HG03103 (cell line): ENCODE results near the gene SLC25A19.

Experiments used
- ATAC-seq: cut with Tn5 transposase; IDR thresholded peaks from one replicate; pipeline ENCODE4 v1.9.1; 2021; ENCODE audit warnings: low read depth; ENCODE audit not compliant: unreplicated experiment

Gene SLC25A19

DNA sequence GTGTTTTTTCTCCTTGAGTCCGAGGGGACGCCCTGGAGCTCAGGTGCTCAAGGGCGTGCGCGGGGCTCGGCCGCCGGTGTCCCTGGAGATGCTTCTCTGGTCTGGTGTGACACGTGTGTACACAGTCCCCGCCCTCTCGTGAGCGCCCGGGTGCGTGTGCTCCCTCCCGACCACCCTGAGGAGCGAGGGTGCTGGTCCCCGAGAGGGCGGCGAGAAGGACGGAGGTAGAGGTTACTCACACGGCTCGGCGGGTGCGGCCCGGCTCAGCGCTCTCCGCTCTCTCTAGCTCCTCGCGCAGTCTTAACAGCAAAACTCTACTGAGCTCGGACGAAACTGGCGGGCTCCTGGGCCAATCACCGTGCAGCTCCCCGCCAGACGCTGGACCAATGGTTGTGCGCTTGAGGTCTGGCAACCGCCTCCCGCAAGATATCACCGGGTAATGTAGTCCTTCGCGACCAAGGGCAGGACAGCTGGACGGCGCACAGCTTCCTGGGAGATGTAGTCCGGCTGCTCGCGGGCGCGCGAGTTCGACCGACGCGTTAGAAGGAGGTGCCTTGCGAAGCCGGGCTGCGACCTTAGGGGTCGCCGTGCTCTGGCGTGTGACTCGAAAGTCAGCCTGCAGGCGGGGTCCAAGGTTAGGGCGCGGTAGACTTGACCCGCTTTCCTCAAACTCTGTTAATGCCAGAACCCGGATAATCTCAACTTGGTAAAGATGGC is at the start of gene SLC25A19:
SLC25A19 (minus strand) TSS at position 319 of the 717 bp plus-strand sequence. CDS start 2,669 bp downstream, outside the sequence.
- ATAC-seq: peak; percentile 87

DNA sequence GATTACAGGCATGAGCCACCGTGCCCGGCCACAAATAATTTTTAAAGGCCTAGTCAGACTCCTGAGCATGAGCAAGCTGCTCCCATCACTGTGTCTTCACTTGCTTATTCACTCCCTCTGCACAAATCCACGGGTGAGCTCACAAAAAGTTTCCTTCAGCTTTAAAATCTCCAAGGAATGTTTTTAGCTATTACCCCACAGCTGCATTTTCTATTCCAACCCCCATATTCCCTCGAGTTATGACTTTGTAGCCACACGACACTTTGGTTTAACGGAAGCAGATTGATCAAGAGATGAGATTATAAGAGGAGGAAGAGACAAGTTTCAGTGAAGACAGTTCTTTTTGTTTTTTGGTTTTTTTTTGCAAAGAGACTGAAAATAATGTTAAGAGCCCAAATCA is 49.1 kb upstream of the SLC25A19 start:
- no peak for ATAC-seq

DNA sequence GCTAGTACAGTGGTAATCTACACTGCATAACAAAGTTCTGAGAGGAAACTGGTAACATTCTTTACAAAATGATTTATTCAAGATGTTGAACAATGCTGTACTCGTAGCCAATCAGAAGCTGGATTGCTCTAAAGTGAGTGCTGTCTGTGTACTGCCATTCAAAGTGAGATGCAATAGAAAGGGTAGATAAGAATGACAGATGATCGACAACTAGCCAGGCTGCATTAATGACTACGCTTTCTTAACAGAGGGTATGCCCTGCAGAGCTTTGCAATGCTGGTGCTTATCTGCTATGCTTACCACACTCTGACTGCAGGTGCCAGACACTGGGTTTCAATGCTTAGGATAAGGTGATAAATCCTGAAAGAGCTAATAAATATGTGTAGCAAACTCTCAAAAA is 46.1 kb upstream of the SLC25A19 start:
- no peak for ATAC-seq

DNA sequence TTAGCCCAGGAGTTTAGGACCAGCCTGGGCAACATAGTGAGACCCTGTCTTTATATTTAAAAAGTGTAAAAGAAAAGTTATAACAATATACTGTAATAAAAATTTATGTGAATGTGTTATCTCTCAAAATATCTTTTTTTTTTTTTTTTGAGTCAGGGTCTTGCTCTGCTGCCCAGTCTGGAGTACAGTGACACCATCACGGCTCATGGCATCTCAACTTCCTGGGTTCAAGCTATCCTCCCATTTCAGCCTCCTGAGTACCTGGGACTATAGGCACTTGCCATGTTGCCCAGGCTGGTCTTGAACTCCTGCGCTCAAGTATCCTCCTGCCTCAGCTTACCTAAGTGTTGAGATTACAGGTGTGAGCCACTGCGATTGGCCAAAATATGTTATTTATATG is 45.5 kb upstream of the SLC25A19 start:
- ATAC-seq: no peak

DNA sequence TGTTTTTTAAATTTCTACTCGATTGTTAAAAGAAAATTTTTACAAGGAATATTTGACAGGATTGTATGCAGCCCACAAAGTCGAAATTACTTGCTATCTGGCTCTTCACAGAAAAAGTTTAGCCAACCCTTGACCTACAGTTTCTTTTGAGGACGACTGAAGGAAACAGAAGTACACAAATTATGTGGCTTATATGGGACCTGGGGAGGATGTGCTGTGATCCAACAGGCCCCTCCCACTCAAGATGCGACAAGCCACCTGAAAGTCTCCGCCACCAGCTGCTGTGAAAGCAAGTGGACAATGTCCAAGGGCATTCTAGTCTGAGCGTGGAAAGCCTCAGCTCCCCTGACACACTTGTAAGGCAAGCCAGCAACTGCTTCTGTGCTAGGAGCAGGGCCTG is 42.4 kb upstream of the SLC25A19 start:
- ATAC-seq: no peak

DNA sequence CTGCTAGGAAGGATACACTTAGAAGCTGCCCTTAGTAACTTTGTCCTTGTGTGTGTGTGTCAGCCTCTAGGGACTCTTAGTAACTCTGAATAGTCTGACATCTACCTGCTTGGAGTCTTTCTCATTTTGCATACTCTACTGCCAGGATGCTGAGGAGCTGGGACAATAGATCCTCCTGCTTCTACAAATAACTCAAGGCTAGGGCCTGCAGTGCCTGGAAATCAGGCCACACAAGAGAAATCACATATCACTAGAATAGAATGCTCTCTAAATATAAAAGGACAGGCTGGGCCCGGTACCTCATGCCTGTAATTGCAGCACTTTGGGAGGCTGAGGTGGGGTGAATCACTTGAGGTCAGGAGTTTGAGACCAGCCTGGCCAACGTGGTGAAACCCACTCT is 38.5 kb upstream of the SLC25A19 start:
- ATAC-seq: no peak

DNA sequence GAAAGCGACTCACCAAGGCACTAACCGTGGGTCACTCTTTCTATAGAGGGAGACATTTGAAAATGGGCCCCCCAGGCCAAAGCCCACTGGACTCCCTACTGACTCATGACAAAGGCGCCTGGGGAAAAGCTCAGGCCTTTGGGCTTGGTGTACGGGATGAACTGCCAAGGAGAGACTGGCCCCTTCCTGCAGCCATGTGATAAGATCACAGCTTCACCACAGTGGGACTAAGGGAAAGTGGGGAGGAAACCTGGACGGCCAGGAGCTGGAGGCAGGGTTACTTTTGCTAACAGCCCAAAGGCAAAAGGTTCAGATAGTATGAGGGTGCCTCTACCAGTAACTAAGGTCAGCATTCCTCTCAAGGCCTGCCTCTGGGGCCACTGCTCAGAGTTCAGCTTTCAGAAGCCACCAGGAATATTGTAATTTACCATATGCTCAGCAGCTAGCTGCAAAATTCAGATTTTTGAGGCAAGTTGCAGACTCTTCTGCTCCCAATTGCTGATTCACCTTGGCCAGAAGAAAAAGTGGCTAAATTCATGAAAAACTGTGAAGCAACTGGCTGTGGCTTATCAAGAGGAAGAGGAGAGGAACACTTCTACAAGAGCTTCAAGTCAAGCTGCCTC is 37.1 kb upstream of the SLC25A19 start:
- no peak for ATAC-seq

DNA sequence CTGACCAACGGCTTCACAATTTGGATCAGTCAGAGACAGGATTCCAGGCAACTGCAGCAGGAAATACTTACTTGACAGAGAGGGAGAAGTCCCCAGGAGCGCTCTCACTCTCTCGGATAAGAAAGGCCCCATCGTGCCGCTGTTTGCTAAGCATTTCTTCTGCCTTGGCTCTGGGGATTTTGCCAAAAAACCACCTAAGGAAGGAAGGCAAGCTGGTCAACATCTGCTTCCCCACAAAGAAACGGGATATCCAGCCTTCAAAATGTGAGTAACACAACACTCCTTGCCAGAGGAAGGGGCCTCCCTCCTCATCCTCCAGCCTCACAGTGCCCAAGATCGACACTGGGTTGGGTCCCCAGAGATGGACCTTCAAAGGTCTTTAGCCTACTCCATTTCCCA is 36.6 kb upstream of the SLC25A19 start:
- no peak for ATAC-seq

DNA sequence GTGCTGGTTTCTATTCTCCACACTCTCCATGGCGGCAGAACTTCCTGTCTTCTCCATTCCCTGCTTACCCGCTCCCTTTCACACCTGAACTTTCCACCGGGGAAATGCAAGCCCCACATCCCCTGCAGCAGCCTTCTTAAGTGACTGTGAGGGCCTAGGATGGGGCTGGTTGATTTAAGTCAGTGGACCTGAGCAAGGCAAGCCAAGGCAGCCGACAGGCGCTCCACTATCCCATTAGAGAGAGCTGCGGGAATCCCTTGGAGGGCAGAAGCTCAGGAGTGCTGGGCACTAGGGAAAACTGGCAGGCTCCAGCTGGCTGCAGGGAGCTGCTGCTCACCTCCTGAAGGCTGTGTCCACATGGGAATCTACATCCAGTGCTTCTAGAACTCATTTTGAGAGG is 36.1 kb upstream of the SLC25A19 start:
- no peak for ATAC-seq

DNA sequence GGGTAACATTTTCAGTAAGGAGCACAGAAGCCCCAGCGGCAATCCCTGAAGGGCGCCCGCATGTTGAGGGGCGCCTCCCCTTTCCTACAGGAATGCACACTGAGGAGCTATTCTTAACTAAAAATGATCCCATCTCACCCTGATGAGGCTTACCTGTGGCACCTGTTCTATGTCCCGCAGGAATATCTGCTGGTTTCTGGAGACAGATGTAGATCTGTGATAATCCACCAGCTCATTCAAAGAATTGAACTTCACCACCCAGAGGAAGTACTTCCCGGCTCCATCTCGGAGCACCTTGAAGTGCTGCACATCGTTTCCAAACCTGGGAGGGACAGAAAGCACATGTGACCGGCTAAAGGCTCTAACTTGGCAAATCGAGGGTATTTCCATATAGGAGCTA is 32.3 kb upstream of the SLC25A19 start:
- ATAC-seq: no peak

DNA sequence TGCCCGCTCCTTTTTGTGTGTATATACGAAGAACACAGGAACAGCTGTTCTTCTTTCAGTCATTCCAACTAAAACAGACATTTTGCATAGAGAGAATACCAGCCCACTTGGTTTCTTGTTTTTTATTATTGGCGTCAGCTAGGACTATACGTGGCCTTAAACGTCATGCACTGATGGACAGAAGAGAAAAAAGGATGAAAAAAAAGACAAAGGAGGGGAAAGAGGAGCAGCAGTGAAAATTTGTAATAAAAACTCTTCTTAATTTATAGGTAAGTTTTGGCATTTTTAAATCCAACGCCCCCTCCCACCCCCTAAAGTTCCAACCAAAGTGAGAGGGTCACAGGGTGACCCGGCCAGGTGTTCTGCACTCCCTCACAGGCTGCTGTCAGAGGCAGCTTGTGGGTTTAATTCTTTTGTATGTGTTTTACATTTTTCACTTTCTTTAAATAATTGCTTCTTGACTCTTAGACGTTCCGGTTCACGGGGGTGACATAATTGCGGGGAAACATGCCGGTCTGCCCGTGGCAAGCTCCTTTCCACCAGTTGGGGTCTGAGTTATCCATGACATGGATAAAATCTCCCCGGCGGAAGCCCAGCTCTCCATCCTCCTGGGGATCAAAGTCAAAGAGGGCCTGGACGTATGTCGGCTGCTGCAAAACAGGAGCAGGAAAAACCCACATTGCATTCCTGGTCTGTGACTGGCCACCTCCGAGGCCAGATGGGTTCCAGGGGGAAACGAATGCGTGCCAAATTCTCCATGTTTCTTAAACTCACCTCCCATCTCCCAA is 30.9 kb upstream of the SLC25A19 start:
- ATAC-seq: peak; percentile 53

DNA sequence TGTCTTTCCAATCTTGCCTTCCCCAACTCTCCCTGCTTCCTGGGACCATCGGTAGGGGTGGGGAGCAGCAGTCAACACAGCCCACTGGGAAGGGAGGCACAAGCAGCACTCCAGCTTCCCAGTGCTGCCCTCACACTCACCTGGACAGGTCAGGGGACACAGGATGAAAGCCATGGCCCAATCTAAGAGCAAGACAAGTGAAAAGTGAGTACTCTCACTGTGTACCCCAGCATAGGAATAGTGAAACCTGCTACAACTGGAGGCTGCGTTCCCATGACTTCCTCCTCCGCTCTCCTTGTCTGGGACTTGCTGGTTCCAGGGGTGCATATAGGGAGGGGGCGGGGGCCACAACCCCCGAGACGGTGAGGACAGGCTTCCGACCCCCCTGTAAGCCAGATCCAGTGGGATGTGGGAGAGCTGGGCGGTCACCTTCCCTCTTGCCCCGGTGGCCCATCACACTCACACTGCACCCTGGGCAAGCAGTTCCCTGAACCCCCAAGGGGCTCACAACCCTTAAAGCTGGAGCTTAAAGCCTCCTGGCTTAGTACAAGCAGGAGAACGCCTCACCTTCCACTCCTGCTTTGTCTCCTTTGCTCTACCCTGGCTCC is 29.5 kb upstream of the SLC25A19 start:
- no peak for ATAC-seq

DNA sequence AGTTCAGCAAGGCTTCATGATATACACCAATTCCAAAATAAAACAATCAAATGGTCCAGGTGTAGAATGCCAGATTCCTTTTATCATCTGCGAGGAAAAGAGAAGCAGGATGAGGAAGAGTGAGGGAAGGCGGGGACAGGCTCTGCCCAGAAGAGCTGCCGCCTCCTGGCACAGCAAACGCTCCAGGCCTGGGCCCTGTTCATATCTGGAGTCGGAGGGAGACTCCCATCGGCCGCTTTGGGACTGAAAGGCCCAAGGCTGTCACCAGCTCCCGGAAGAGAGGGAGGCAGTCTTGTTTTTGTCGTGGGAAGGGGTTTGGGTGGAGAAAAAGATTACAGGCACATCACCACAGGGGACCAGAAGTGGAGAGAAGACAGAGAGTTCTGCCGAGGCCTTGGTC is 29.0 kb upstream of the SLC25A19 start:
- no peak for ATAC-seq

DNA sequence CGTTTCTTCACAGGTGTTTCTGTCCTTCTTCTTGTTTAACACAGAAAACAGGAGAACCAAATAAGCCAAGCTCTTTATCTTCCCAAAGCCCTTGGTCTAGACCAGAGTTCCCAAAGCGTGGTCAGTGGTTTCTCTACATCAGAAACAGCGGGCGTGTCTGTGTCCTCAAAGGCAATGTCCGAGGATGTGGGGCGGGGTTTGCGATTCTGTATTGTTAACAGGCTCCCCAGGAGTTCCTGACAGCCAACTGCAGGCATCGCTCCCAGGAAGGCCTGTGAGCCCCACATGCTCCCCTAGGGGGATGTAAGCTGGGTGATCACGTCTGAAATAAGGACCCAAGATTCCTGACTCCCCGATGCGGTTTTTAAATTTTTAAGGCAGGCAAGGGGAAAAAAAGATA is 28.4 kb upstream of the SLC25A19 start:
- ATAC-seq: no peak

DNA sequence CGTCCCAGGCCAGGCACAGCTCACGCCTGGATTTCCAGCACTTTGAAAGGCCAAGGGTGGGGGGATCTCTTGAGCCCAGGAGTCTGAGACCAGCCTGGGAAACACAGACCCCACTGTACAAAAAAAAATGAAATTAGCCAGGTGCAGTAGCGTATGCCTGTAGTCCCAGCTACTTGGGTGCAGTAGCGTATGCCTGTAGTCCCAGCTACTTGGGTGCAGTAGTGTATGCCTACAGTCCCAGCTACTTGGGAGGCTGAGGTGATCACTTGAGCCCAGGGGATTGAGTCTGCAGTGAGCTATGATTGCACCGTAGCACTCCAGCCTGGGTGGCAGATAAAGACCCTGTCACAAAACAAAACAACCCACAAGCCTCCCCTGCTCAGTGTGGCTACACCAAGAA is 27.0 kb upstream of the SLC25A19 start:
- no peak for ATAC-seq

DNA sequence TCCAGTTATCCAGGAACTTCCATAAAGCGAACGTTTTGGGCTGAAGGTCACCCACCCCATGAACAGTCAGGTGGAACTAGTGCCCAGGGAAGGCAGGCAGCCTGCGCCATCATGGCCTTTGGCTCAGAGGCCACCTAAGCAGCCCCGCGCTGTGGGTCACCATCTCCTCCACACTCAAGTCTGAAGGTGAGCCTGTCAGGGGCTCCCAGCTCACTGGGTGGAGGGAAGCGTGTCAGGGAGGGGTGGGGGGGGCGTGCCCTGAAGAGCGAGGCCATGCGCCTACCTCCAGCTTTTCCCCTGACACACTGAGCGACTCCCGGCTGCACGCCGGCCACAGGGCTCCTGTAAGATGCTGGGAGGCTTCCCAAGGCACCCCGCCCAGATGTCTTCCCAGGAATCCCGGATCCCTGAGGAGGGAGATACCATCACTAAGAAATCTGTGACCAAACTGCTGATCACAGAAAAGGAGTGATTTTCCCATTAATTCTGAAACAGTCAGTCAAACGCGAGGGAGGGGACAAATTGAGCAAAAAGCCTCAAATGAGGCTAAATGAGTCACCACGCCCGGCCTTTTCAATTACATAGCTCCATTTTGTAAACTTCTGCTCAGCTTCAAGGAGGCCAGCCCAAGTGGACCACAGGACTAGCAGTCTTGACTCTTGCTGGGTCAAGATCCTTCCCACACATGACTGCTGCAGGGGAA is 26.5 kb upstream of the SLC25A19 start:
- ATAC-seq: no peak

DNA sequence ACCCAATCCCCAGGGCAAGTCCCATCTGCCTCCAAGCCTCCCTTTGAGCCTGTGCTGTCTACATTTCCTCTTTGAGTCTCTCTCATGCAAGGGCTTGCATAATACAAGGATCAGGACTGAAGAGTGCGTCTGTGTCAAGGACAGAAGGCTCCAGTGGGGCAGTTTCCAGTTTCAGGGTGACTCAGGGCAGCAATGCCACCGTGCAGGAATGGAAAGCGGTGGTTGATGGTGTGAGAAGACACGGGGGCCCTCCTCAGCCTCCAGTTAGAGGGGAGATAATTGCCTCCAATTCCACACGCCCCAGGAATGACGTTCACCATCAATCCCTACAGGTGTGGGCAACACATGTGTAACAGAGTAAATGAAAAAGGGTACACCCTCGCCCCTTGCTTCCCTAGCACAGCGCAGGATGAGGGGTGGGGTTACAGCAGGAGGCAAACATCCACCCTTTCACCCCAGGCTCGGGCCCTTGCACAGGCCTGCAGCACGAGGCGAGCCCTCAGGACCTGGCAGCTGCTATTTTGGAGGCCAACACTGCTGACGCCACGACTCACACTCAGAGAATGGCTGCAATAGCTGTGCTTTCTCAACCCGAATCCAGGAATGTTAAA is 24.8 kb upstream of the SLC25A19 start:
- no peak for ATAC-seq

DNA sequence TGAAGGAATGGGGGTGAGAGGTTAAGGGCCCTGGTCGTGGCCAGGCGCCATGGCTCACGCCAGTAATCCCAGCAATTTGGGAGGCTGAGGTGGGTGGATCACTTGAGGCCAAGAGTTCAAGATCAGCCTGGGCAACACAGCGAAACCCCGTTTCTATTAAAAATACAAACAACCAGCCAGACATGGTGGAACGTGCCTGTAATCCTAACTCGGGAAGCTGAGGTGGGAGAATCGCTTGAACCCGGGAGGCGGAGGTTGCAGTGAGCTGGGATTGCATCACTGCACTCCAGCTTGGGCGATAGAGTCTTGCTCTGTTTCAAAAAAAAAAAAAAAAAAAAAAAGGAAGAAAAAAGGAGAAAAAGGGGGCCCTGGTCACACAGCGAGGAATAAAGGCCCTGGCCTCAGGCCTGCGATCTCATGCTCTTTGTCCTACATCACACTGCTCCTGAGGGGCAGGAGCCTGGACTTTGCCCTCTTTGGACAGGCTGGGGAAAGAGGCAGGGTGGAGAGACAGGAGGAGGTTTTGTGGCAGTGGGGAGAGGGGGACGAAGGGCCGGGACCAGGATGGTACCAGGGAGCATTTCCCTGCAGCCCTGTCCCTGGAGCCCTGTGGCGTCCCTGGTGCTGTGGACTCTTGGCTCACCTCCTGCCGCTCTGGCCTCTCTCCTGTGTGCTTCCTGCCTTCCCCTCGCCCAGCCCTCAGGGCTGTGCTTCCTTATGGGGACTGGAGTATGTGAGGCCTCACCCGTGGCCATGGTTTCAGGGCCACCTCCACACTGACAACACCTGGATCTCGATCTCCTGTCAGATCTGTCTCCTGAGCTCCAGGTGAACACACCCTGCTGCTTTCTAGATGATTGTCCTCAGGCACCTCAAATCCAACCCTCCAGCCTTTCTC is 19.7 kb upstream of the SLC25A19 start:
- ATAC-seq: no peak
